ENCODE data around the gene TFAP2E. TPM values are rescaled to one million over a fixed set of nuclear protein-coding genes. Genes with fewer than 3 reads are reported as not detected.
A peak's percentile ranks its signal among the peaks of the same experiment; 100 is the strongest.

TFAP2E gene
- total RNA-seq, 2 donors from 2014 or later: 1.2 to 1.9 TPM

DNA sequence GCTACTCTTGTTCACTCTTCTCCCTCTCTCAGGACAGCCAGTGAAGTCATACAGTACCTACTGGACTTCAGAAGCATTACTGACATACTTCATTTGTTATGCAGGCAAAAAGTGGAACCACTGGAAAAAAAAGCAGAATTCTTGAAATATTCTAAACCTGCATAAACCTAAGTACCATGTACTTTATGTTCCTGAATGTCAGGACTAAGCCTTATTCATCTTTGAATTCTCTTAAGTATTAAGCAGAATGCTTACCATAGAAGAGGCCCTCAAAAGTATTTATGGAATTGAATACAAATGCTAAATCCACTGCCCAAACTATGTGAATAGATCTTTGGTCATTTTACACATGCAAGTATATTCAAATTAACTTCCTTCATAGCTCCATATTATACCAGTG lies 60.4 kb downstream of the TFAP2E start:
- Mint-ChIP-seq H3K27me3 (ENCODE audit: low read depth) (no peaks in the 10 kb centered on the region), H3K4me3 (no peak overlapping the region), H3K36me3 (ENCODE audit: insufficient read depth in 2 of 2) (peaks cover 13 to 23% of the 10 kb centered on the region in 2 donors), H3K27ac (no peak overlapping the region), H3K9me3 (no peaks in the 10 kb centered on the region), H3K4me1 (ENCODE audit: low read depth) (peaks cover 16% of the 10 kb centered on the region)
- DNase-seq (no peak), ATAC-seq (replicated peaks in 1 of 2) (no peak)

DNA sequence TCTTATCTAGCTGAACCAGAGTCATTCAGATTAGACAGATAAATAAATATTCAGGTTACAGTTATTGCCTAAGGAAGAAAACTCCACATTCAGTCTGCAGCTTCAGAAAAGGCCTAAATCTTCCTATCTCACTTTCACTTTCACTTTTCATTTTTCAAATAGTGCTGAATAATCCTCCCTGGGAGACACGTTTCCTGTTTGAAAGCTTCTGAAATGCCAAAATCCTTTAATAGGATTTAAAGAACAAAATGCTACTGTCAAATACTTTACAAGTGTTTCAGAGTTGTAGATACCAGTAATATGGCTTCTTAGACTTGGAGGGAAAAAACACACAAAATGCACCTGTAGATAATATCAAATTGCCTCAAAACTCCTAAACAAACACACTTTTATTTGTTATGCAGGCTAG lies 64.3 kb downstream of the TFAP2E start:
- H3K9me3 Mint-ChIP-seq: no peaks in the 10 kb centered on the region
- H3K27ac Mint-ChIP-seq: peak overlapping the region; percentile 100
- peaks cover 6 to 13% of the 10 kb centered on the region in 2 donors for H3K36me3 Mint-ChIP-seq (ENCODE audit: insufficient read depth in 2 of 2)
- H3K4me1 Mint-ChIP-seq (ENCODE audit: low read depth): peaks cover 47% of the 10 kb centered on the region
- peaks cover under 1% of the 10 kb centered on the region for H3K27me3 Mint-ChIP-seq (ENCODE audit: low read depth)
- DNase-seq (no peak), ATAC-seq (replicated peaks in 1 of 2) (no peak)
- H3K4me3 Mint-ChIP-seq: peak overlapping the region; percentile 85 to 99

DNA sequence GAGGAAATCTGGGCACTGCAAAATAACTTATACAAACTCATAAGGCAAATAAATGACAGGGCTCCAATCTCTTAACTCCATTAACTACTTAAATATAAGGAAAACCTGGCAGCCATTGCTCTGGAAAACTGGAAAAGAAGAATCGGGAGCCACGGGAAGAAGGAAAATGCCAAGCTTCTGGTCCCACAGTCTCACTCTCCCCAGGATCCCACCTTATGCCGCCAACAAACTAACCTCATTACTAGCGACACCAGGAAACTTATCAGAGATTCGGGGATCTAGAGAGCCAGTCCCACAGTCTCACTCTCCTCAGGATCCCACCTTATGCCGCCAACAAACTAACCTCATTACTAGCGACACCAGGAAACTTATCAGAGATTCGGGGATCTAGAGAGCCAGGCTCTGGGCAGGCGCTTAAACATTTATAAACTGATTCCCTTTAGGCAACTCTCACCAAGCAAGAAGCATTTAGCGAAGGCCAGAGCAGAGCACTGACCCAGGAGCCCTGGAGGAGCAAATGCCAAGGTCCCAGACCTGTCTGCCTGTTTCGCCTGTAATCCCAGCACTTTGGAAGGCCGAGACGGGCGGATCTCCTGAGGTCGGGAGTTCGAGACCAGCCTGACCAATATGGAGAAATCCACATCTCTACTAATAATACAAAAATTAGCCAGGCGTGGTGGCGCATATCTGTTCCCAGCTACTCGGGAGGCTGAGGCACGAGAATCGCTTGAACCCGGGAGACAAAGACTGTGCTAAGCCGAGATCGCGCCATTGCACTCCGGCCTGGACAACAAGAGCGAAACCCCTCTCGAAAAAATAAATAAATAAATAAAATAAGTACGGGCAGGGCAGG lies 67.5 kb downstream of the TFAP2E start:
- Mint-ChIP-seq H3K4me3 (peak overlapping the region; percentile 99 to 100), H3K36me3 (ENCODE audit: insufficient read depth in 2 of 2) (peaks cover 6 to 11% of the 10 kb centered on the region in 2 donors), H3K4me1 (ENCODE audit: low read depth) (peaks cover 52% of the 10 kb centered on the region), H3K9me3 (no peaks in the 10 kb centered on the region), H3K27ac (peak overlapping the region; percentile 99), H3K27me3 (ENCODE audit: low read depth) (peaks cover 17% of the 10 kb centered on the region)
- DNase-seq (no peak), ATAC-seq (replicated peaks in 1 of 2) (no peak)

DNA sequence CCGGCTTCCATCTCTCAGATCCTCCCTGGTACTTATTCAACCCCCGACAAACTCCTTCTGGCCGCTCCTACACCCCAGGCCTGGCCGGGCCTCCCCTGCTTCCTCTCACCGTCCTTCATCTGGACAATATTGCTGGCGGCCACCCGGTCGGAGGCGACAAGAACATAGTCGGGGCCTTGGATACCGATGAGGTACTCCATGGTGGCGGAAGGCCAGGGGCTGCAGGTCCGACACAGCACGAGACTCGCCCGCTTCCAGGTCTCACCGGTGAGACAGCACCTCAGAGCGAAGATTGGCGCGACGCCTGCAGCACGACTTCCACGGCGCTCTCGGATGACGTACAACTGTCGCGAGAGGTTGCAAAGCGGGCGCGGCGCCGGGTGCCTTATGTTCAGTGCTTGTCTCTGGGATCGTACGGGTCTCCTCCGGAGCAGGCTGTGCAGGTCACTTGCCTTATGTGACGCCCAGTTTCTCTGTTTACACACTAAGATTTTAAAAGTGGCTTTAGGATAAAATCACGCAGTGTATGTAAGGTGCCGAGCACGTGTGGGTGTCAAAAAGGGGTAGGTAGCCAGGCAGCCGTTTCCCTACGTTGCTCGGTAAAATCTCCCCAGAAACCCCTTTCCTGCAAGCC lies 68.2 kb downstream of the TFAP2E start, which contains the start of gene PSMB2:
TSS of gene PSMB2 (minus strand) at position 294 of the 634 bp plus-strand sequence. CDS start at position 200, 94 bp downstream.
- H3K4me3 Mint-ChIP-seq: peak within 1 kb of the TSS; percentile 99 to 100
- H3K4me1 Mint-ChIP-seq (ENCODE audit: low read depth): peaks cover 52% of the 10 kb centered on the region
- H3K27ac Mint-ChIP-seq: peak within 1 kb of the TSS; percentile 99

DNA sequence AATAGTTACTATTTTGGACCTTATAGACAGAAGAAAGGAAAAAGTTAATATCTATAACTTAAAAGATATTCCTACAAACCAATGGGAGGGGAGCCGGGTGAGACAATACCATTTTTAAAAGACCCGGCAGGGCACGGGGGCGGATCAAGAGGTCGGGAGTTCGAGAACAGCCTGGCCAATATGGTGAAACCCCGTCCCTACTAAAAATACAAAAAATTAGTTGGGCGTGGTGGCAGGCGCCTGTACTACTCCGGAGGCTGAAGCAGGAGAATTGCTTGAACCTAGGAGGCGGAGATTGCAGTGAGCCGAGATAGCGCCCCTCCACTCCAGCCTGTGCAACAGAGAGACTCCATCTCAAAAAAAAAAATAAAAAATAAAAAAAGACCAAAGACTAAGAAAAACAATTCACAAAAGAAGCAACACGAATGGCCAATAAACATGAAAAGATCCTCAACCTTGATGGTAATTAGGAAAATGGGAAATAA lies 69.4 kb downstream of the TFAP2E start:
- peak; percentile 2 to 3 for DNase-seq
- H3K27me3 Mint-ChIP-seq (ENCODE audit: low read depth): peaks cover 33% of the 10 kb centered on the region
- no peaks in the 10 kb centered on the region for H3K9me3 Mint-ChIP-seq
- H3K27ac Mint-ChIP-seq: peak overlapping the region; percentile 99
- peak overlapping the region; percentile 99 to 100 for H3K4me3 Mint-ChIP-seq
- H3K4me1 Mint-ChIP-seq (ENCODE audit: low read depth): peaks cover 47% of the 10 kb centered on the region
- ATAC-seq (replicated peaks in 1 of 2): no peak
- peaks cover 6 to 9% of the 10 kb centered on the region in 2 donors for H3K36me3 Mint-ChIP-seq (ENCODE audit: insufficient read depth in 2 of 2)

More for the DNA sequence above, 68.2 kb downstream of the TFAP2E start, which contains the start of gene PSMB2:
- Mint-ChIP-seq H3K36me3 (ENCODE audit: insufficient read depth in 2 of 2) (peaks cover 6 to 9% of the 10 kb centered on the region in 2 donors), H3K9me3 (no peaks in the 10 kb centered on the region), H3K27me3 (ENCODE audit: low read depth) (peaks cover 25% of the 10 kb centered on the region)
- ATAC-seq (replicated peaks in 1 of 2) (peak; percentile 97), DNase-seq (peak; percentile 96)

DNA sequence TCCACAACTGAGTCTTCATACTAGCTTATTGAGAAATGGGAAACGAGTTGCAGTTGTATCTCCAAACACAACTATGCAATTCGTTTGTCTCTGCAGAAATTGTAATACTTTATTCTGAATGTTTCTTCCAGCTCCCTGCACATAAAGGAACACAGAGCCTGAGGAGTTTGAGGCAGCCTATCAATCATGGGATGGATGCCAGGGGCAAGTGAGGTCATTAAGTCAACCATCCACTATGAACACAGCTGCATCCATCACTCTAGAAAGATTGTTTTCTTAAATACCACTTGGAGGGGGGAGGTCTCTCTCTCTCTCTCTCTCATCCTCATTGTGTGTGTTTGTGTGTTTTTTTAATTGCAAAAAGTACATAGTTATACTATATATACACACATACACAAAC lies 71.1 kb downstream of the TFAP2E start:
- ATAC-seq (replicated peaks in 1 of 2) (no peak), DNase-seq (no peak)
- no peak overlapping the region for H3K4me3 Mint-ChIP-seq
- no peaks in the 10 kb centered on the region for H3K9me3 Mint-ChIP-seq
- peaks cover 33% of the 10 kb centered on the region for H3K27me3 Mint-ChIP-seq (ENCODE audit: low read depth)
- H3K36me3 Mint-ChIP-seq (ENCODE audit: insufficient read depth in 2 of 2): peaks cover 6 to 9% of the 10 kb centered on the region in 2 donors
- H3K27ac Mint-ChIP-seq: no peak overlapping the region
- peaks cover 32% of the 10 kb centered on the region for H3K4me1 Mint-ChIP-seq (ENCODE audit: low read depth)

Other genes starting within 250 kb of the TFAP2E start
- 10 to 100 TPM; 44.3 to 60.9 TPM for gene KIAA0319L, start 15.9 kb upstream of the TFAP2E start, total RNA-seq
- gene NCDN, start 15.5 kb upstream of the TFAP2E start, total RNA-seq: 10 to 100 TPM; 23.7 to 24.7 TPM
- 10 to 100 TPM; 53.7 to 61.4 TPM for gene PSMB2, start 68.2 kb downstream of the TFAP2E start, total RNA-seq
- 10 to 100 TPM in 1 of 2 donors, 1 to 10 TPM in 1; 9.4 to 11.6 TPM for gene C1orf216, start 145.6 kb downstream of the TFAP2E start, total RNA-seq
- gene CLSPN, start 196.7 kb downstream of the TFAP2E start, total RNA-seq: 10 to 100 TPM; 42.2 to 42.8 TPM
- 10 to 100 TPM; 10.9 to 13.6 TPM for gene AGO4, start 234.7 kb downstream of the TFAP2E start, total RNA-seq